ENCODE results near the gene NT5DC3.
A peak's percentile ranks its signal among the peaks of the same experiment; 100 is the strongest.

NT5DC3 gene

GRCh38 chr12:103778781-103779180, 62.3 kb downstream of the NT5DC3 start:
- no peak for DNase-seq

- no peak for DNase-seq
Observed at GRCh38 chr12:103774977-103775560, 66.0 kb downstream of the NT5DC3 start.

- DNase-seq, result no peak
Observed at GRCh38 chr12:103773109-103773910, 67.7 kb downstream of the NT5DC3 start.

- DNase-seq, result no peak
Observed at GRCh38 chr12:103772367-103773108, 68.5 kb downstream of the NT5DC3 start.

GRCh38 chr12:103771466-103771865, 69.6 kb downstream of the NT5DC3 start:
- DNase-seq, result no peak

- no peak for DNase-seq
Observed at GRCh38 chr12:103769240-103769945, 71.6 kb downstream of the NT5DC3 start.

GRCh38 chr12:103768467-103769123, 72.4 kb downstream of the NT5DC3 start:
- no peak for DNase-seq

GRCh38 chr12:103766028-103766427, 75.0 kb downstream of the NT5DC3 start:
- no peak for DNase-seq

GRCh38 chr12:103765322-103765721, 75.7 kb downstream of the NT5DC3 start:
- no peak for DNase-seq

- no peak for DNase-seq
Observed at GRCh38 chr12:103762473-103762872, 78.6 kb downstream of the NT5DC3 start.

GRCh38 chr12:103758310-103759089, 82.5 kb downstream of the NT5DC3 start:
- no peak for DNase-seq

- DNase-seq, result no peak
Observed at GRCh38 chr12:103757248-103757647, 83.8 kb downstream of the NT5DC3 start.

- DNase-seq, result no peak
Observed at GRCh38 chr12:103756443-103756842, 84.6 kb downstream of the NT5DC3 start.

GRCh38 chr12:103755425-103755824, 85.6 kb downstream of the NT5DC3 start:
- DNase-seq, result no peak

GRCh38 chr12:103751600-103751999, 89.4 kb downstream of the NT5DC3 start:
- DNase-seq, result no peak

GRCh38 chr12:103751171-103751570, 89.9 kb downstream of the NT5DC3 start:
- DNase-seq, result no peak

- no peak for DNase-seq
Observed at GRCh38 chr12:103748875-103749274, 92.2 kb downstream of the NT5DC3 start.

- DNase-seq, result no peak
Observed at GRCh38 chr12:103748002-103748401, 93.0 kb downstream of the NT5DC3 start.

- DNase-seq, result no peak
Observed at GRCh38 chr12:103745962-103746361, 95.1 kb downstream of the NT5DC3 start.

- no peak for DNase-seq
Observed at GRCh38 chr12:103743788-103744187, 97.2 kb downstream of the NT5DC3 start.

- peak in 1 of 2 experiments; percentile 8 for DNase-seq
Observed at GRCh38 chr12:103742349-103742932, 98.6 kb downstream of the NT5DC3 start.
